Testis (tissue), 3 donors: ENCODE results near the gene CFAP77. TPM values are rescaled to one million over a fixed set of nuclear protein-coding genes. Genes with fewer than 3 reads are reported as not detected.

Experiments used
- DNase-seq: peaks from one replicate; pipeline ENCODE4 v3.0.0-alpha.2; 2019
- H3K27ac ChIP-seq, 2 donors: fragments of 200-600 bp; sonication (generic); one replicate each; pipeline ENCODE4 v1.5.1; 2019
- H3K27me3 ChIP-seq: fragments of 200-600 bp; sonication (generic); one replicate; pipeline ENCODE4 v1.5.1; 2019
- H3K36me3 ChIP-seq: fragments of 200-600 bp; sonication (generic); one replicate; pipeline ENCODE4 v1.5.1; 2017; ENCODE audit warnings: low read depth; ENCODE audit errors: missing control alignments
- H3K4me1 ChIP-seq: fragments of 200-600 bp; sonication (generic); one replicate; pipeline ENCODE4 v1.5.1; 2019
- H3K4me3 ChIP-seq, 2 donors: fragments of 200-600 bp; sonication (generic); one replicate each; pipeline ENCODE4 v1.5.1; 2017 to 2019
- H3K9me3 ChIP-seq: fragments of 200-600 bp; sonication (generic); one replicate; pipeline ENCODE4 v1.5.1; 2017
- POLR2A ChIP-seq: fragments of 450-650 bp; IDR thresholded peaks from one replicate; pipeline ENCODE4 v1.6.1; 2017; ENCODE audit warnings: antibody characterized with exemption, mild to moderate bottlenecking, moderate library complexity
- WGBS, 2 donors: methylation state at CpG; one replicate each; pipeline ENCODE4 v1.1.5; 2018; 5-methylcytosine and 5-hydroxymethylcytosine counted together
- intact Hi-C: fragments of 100-400 bp; cut with DNase I; formaldehyde crosslinking; loops from one replicate; pipeline ENCODE4 v1.15.1; 2023; ENCODE audit warnings: low total_unique reads
- polyA plus RNA-seq: library from polyadenylated mRNA; stranded (reverse); fragments of 350-450 nt; fragmentation: Illumina TruSeq; extraction: RNeasy Lipid Tissue Mini Kit (QIAGEN cat#74804); gene quantifications from one replicate; pipeline ENCODE4 v1.2.3, GENCODE V29; 2014; ENCODE audit warnings: low read depth, low replicate concordance; ENCODE audit not compliant: insufficient read depth
- total RNA-seq, 2 donors: library from RNA; depleted of rRNA; stranded (reverse); fragments of >200 nt; gene quantifications; one replicate each; pipeline ENCODE4 v1.2.3, GENCODE V29; 2016
- TF ChIP-seq, protein P1 (sequence below), 3 experiments: fragments of 450-650 bp in 2 of 3; fragments of 200-600 bp in 1 of 3; sonication (generic) in 1 of 3; IDR thresholded peaks; one replicate each; pipeline ENCODE4 v1.5.1; 2016 to 2019; ENCODE audit warnings: antibody characterized with exemption in 3 of 3, mild to moderate bottlenecking in 2 of 3, moderate library complexity in 1 of 3

The CFAP77 gene
- total and polyA plus RNA-seq, 3 donors from 2014 or later: 13.6 to 36.2 (median 20.9) TPM

- intact Hi-C loops: no loop called here
- no peak overlapping the region for H3K27ac ChIP-seq
- no peaks in the 10 kb centered on the region for H3K4me1 ChIP-seq
- WGBS, 2 donors: 90 to 91% methylated on average over 5 to 9 of the region's 9 CpGs
- TF ChIP-seq, protein P1, sequence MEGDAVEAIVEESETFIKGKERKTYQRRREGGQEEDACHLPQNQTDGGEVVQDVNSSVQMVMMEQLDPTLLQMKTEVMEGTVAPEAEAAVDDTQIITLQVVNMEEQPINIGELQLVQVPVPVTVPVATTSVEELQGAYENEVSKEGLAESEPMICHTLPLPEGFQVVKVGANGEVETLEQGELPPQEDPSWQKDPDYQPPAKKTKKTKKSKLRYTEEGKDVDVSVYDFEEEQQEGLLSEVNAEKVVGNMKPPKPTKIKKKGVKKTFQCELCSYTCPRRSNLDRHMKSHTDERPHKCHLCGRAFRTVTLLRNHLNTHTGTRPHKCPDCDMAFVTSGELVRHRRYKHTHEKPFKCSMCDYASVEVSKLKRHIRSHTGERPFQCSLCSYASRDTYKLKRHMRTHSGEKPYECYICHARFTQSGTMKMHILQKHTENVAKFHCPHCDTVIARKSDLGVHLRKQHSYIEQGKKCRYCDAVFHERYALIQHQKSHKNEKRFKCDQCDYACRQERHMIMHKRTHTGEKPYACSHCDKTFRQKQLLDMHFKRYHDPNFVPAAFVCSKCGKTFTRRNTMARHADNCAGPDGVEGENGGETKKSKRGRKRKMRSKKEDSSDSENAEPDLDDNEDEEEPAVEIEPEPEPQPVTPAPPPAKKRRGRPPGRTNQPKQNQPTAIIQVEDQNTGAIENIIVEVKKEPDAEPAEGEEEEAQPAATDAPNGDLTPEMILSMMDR (IDR thresholded peaks at IDR 0.05): no peak
- TF ChIP-seq POLR2A: no peak
- no peaks in the 10 kb centered on the region for H3K36me3 ChIP-seq
- H3K9me3 ChIP-seq: no peaks in the 10 kb centered on the region
- DNase-seq: no peak
- H3K4me3 ChIP-seq: no peak overlapping the region
- H3K27me3 ChIP-seq: no peaks in the 10 kb centered on the region
These were observed 135.6 kb downstream of the CFAP77 start for GRCh38 chr9:132545578-132545977.

- no peak overlapping the region for H3K27ac ChIP-seq
- peak; percentile 37 for DNase-seq
- H3K36me3 ChIP-seq: no peaks in the 10 kb centered on the region
- intact Hi-C loops: no loop called here
- TF ChIP-seq POLR2A: no peak
- TF ChIP-seq, protein P1 (IDR thresholded peaks at IDR 0.05): no peak
- 18 to 55% methylated on average over 18 to 27 of the region's 27 CpGs for WGBS, 2 donors
- no peaks in the 10 kb centered on the region for H3K27me3 ChIP-seq
- H3K4me1 ChIP-seq: no peaks in the 10 kb centered on the region
- H3K4me3 ChIP-seq: no peak overlapping the region
- no peaks in the 10 kb centered on the region for H3K9me3 ChIP-seq
These were observed 136.4 kb downstream of the CFAP77 start for GRCh38 chr9:132546148-132547051.

- DNase-seq: no peak
- no peaks in the 10 kb centered on the region for H3K4me1 ChIP-seq
- no peaks in the 10 kb centered on the region for H3K27me3 ChIP-seq
- TF ChIP-seq, protein P1 (IDR thresholded peaks at IDR 0.05): no peak
- TF ChIP-seq POLR2A: no peak
- no peaks in the 10 kb centered on the region for H3K36me3 ChIP-seq
- no peaks in the 10 kb centered on the region for H3K9me3 ChIP-seq
- WGBS, 2 donors: 76 to 100% methylated on average over 2 to 7 of the region's 7 CpGs
- H3K27ac ChIP-seq: no peak overlapping the region
- intact Hi-C loops: no loop called here
- no peak overlapping the region for H3K4me3 ChIP-seq
These were observed 137.0 kb downstream of the CFAP77 start for GRCh38 chr9:132547052-132547431.

DNA sequence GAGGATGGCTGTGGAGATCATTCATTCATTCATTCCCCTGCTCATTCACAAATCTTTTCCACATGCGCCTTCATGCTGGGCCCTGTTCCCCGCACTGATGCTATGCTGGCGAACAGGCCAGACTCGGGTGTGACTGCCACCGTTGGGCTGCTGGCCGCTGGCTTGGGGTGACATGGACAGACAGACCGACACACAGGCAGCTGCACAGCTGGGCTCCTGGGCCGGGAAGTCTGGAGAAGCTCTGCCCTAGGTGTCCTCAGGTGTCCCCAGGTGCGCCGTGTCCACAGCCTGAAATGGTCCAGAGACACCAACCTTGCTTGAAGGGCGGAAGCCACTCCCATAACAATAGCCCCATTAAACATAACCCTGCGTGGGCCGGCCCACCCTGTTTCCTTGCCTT is 137.4 kb downstream of the CFAP77 start:
- no peaks in the 10 kb centered on the region for H3K9me3 ChIP-seq
- H3K4me3 ChIP-seq: no peak overlapping the region
- intact Hi-C loops: no loop called here
- no peak for DNase-seq
- H3K27ac ChIP-seq: no peak overlapping the region
- H3K36me3 ChIP-seq: no peaks in the 10 kb centered on the region
- WGBS, 2 donors: 85 to 95% methylated on average over 10 to 12 of the region's 13 CpGs
- no peaks in the 10 kb centered on the region for H3K4me1 ChIP-seq
- no peaks in the 10 kb centered on the region for H3K27me3 ChIP-seq
- no peak for TF ChIP-seq POLR2A
- TF ChIP-seq, protein P1 (IDR thresholded peaks at IDR 0.05): no peak
